PC-3 (cell line): ENCODE measurements around the gene TREX2. TPM values are rescaled to one million over a fixed set of nuclear protein-coding genes. Genes with fewer than 3 reads are reported as not detected.

Experiments
- ATAC-seq: fragments of 200-7000 bp; cut with Tn5 transposase; 2 replicates; pipeline ENCODE4 v1.9.1; 2020; ENCODE audit warnings: mild to moderate bottlenecking, moderate library complexity
- BruUV-seq: library from RNA; stranded (reverse); fragments of 400-500 nt; replicated peaks from 2 replicates; lab custom pipeline; 2021; lab: Mats Ljungman, UMichigan
- CTCF ChIA-PET: fragments of 300-600 bp; sonication (Branson Sonifier 250); formaldehyde crosslinking; loops from one replicate; lab custom pipeline; 2022; ENCODE audit warnings: antibody characterized with exemption; lab: Charles Lee
- POLR2A ChIA-PET: fragments of 300-600 bp; sonication (Branson Sonifier 250); formaldehyde crosslinking; loops from one replicate; lab custom pipeline; 2022; ENCODE audit warnings: antibody characterized with exemption; ENCODE audit not compliant: unreplicated experiment; lab: Charles Lee
- DNase-seq: peaks from one replicate; pipeline ENCODE4 v3.0.0-alpha.2; 2015
- H2AFZ ChIP-seq: fragments of 300-600 bp; sonication (generic); 2 replicates; pipeline ENCODE4 v1.6.0; 2016; ENCODE audit warnings: antibody characterized with exemption, low read length
- H3F3A ChIP-seq: fragments of 300-600 bp; sonication (generic); one replicate; pipeline ENCODE4 v1.6.0; 2017; ENCODE audit warnings: antibody characterized with exemption, low read length, control low read depth, mild to moderate bottlenecking; ENCODE audit not compliant: unreplicated experiment
- H3K27ac ChIP-seq: fragments of 300-600 bp; sonication (generic); 2 replicates; pipeline ENCODE4 v1.5.1; 2016; ENCODE audit warnings: mild to moderate bottlenecking, low read length
- H3K27me3 ChIP-seq: fragments of 300-600 bp; sonication (generic); 2 replicates; pipeline ENCODE4 v1.6.1; 2016; ENCODE audit warnings: low read length, mixed read lengths
- H3K36me3 ChIP-seq: fragments of 300-600 bp; sonication (generic); 2 replicates; pipeline ENCODE4 v1.6.1; 2016; ENCODE audit warnings: low read depth, mixed run types, low read length, mixed read lengths
- H3K4me1 ChIP-seq: fragments of 300-600 bp; sonication (generic); 2 replicates; pipeline ENCODE4 v1.5.1; 2016; ENCODE audit warnings: low read length; ENCODE audit not compliant: insufficient read depth
- H3K4me2 ChIP-seq: fragments of 300-600 bp; sonication (generic); 2 replicates; pipeline ENCODE4 v1.6.0; 2016; ENCODE audit warnings: low read length
- H3K4me3 ChIP-seq: fragments of 300-600 bp; sonication (generic); 2 replicates; pipeline ENCODE4 v1.5.1; 2016; ENCODE audit warnings: mild to moderate bottlenecking, low read length, mixed read lengths
- H3K79me2 ChIP-seq: fragments of 300-600 bp; sonication (generic); 2 replicates; pipeline ENCODE4 v1.6.1; 2017; ENCODE audit warnings: low read length, mixed read lengths
- H3K9ac ChIP-seq: fragments of 300-600 bp; sonication (generic); 2 replicates; pipeline ENCODE4 v1.6.0; 2016; ENCODE audit warnings: mild to moderate bottlenecking, low read length
- H3K9me2 ChIP-seq: fragments of 300-600 bp; sonication (generic); replicated peaks from 2 replicates; pipeline ENCODE4 v1.6.1; 2016; ENCODE audit warnings: mixed run types, low read length, mixed read lengths
- H3K9me3 ChIP-seq: fragments of 300-600 bp; sonication (generic); 2 replicates; pipeline ENCODE4 v1.6.1; 2016; ENCODE audit warnings: low read length, mixed read lengths
- H4K20me1 ChIP-seq: fragments of 300-600 bp; sonication (generic); 2 replicates; pipeline ENCODE4 v1.6.1; 2016; ENCODE audit warnings: low read length, mixed read lengths
- EZH2 ChIP-seq: fragments of 300-600 bp; sonication (generic); IDR thresholded peaks from one replicate; pipeline ENCODE4 v1.6.1; 2017; ENCODE audit warnings: antibody characterized with exemption, mild to moderate bottlenecking, low read length; ENCODE audit not compliant: unreplicated experiment
- EZH2phosphoT487 ChIP-seq: fragments of 300-600 bp; sonication (generic); IDR thresholded peaks from 2 replicates; pipeline ENCODE4 v1.6.1; 2018; ENCODE audit warnings: mild to moderate bottlenecking, antibody characterized with exemption, low read length, borderline replicate concordance
- intact Hi-C: fragments of 100-400 bp; cut with micrococcal nuclease; formaldehyde crosslinking; loops from 2 replicates; pipeline ENCODE4 v1.9.0; 2023
- total RNA-seq: library from RNA; depleted of rRNA; stranded (reverse); fragments of >200 nt; gene quantifications from 2 replicates; pipeline ENCODE4 v1.2.3, GENCODE V29; 2014
- TF ChIP-seq, protein P1 (sequence below): fragments of 300-600 bp; sonication (generic); conservative IDR thresholded peaks from 2 replicates; pipeline ENCODE4 v1.5.1; 2017; ENCODE audit warnings: antibody characterized with exemption, low read depth, mild to moderate bottlenecking, low read length

TREX2 gene
- total RNA-seq, 1 experiment from 2014 or later = 1.4 TPM

- H3K9me3 ChIP-seq = no peaks in the 10 kb centered on the region
- 0 out of 2 replicates have a peak, but pooled peaks cover 4% of the 10 kb centered on the region for H3K36me3 ChIP-seq
- intact Hi-C loops = no loop called here
- no peak overlapping the region for H3K4me3 ChIP-seq
- no TSS peak for BruUV-seq
- H3K9me2 ChIP-seq = no peaks in the 10 kb centered on the region
- no peak overlapping the region for H2AFZ ChIP-seq
- H3K9ac ChIP-seq = no peak overlapping the region
- H3F3A ChIP-seq = no peaks in the 10 kb centered on the region
- no peaks in the 10 kb centered on the region for H3K79me2 ChIP-seq
- H4K20me1 ChIP-seq = no peaks in the 10 kb centered on the region
- no peak overlapping the region for H3K4me2 ChIP-seq
- no peaks in the 10 kb centered on the region for H3K4me1 ChIP-seq
- H3K27me3 ChIP-seq = no peaks in the 10 kb centered on the region
- DNase-seq = no peak
- ATAC-seq = no peak
- no peak overlapping the region for H3K27ac ChIP-seq
- POLR2A ChIA-PET = no interaction called here
- CTCF ChIA-PET = no interaction called here
- TF ChIP-seq EZH2 (no peak), EZH2phosphoT487 (no peak)
- TF ChIP-seq, protein P1, sequence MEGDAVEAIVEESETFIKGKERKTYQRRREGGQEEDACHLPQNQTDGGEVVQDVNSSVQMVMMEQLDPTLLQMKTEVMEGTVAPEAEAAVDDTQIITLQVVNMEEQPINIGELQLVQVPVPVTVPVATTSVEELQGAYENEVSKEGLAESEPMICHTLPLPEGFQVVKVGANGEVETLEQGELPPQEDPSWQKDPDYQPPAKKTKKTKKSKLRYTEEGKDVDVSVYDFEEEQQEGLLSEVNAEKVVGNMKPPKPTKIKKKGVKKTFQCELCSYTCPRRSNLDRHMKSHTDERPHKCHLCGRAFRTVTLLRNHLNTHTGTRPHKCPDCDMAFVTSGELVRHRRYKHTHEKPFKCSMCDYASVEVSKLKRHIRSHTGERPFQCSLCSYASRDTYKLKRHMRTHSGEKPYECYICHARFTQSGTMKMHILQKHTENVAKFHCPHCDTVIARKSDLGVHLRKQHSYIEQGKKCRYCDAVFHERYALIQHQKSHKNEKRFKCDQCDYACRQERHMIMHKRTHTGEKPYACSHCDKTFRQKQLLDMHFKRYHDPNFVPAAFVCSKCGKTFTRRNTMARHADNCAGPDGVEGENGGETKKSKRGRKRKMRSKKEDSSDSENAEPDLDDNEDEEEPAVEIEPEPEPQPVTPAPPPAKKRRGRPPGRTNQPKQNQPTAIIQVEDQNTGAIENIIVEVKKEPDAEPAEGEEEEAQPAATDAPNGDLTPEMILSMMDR = no peak
Measured at GRCh38 chrX:153458476-153458875, 12.6 kb upstream of the TREX2 start.

- Histone ChIP-seq H3K4me1 (no peaks in the 10 kb centered on the region), H3K4me3 (no peak overlapping the region), H3K36me3 (0 out of 2 replicates have a peak, but pooled peaks cover 4% of the 10 kb centered on the region), H2AFZ (no peak overlapping the region), H3K79me2 (no peaks in the 10 kb centered on the region), H3K4me2 (no peak overlapping the region), H3K9me3 (no peaks in the 10 kb centered on the region), H3F3A (no peaks in the 10 kb centered on the region), H3K9ac (no peak overlapping the region), H3K9me2 (no peaks in the 10 kb centered on the region), H4K20me1 (no peaks in the 10 kb centered on the region), H3K27ac (no peak overlapping the region), H3K27me3 (no peaks in the 10 kb centered on the region)
- ChIA-PET CTCF (no interaction called here), POLR2A (interaction anchor here (0.6 kb wide), 1 partner anchor 66 kb away, joined by 9 read pairs; no protein-coding TSS in a partner anchor)
- no TSS peak for BruUV-seq
- TF ChIP-seq EZH2phosphoT487 (no peak), EZH2 (no peak)
- TF ChIP-seq, protein P1 = no peak
- DNase-seq (no peak), ATAC-seq (no peak)
- intact Hi-C loops = no loop called here
Measured at GRCh38 chrX:153457827-153458466, 12.1 kb upstream of the TREX2 start.
